Raji (cell line): ENCODE data around the gene HOXC10.

Experiments used
- POLR2A ChIP-seq: IDR thresholded peaks from 2 replicates; pipeline ENCODE4 v1.6.1; 2011; ENCODE audit warnings: low read depth, low read length, control low read depth; ENCODE audit not compliant: insufficient read depth

Gene HOXC10

DNA sequence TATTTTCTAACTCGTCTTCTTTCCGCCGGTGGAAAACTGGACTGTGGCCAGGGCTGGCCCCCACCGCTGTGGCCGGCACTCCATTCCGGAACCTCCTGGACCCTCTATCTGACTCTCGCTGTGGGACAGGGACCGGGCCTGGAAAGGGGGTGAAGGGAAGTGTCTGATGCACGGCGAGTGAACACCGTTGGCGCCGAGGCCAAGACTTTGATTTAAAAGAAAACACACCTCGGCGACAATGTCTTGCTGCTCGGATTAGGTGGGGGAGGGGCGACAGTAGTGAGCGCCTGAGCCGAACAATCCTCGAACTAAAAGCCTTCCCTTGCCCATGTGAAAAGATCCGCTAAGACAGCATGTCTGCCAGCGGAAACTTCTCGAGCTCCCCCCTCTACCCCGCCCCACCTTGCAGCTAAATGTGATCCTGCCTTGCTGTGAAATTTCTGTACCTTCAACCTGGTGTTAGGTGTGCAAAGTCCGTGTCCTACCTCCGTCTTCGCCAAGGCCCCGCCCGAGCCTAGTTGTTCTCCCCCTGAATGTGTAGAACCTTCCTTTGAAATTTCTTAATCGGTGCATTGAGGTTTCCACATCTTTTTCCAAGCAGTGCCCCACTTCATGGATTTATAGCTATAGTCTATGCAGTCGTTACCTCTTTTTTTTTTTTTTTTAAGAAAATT, 9.3 kb upstream of the HOXC10 start:
- no peak for TF ChIP-seq POLR2A

DNA sequence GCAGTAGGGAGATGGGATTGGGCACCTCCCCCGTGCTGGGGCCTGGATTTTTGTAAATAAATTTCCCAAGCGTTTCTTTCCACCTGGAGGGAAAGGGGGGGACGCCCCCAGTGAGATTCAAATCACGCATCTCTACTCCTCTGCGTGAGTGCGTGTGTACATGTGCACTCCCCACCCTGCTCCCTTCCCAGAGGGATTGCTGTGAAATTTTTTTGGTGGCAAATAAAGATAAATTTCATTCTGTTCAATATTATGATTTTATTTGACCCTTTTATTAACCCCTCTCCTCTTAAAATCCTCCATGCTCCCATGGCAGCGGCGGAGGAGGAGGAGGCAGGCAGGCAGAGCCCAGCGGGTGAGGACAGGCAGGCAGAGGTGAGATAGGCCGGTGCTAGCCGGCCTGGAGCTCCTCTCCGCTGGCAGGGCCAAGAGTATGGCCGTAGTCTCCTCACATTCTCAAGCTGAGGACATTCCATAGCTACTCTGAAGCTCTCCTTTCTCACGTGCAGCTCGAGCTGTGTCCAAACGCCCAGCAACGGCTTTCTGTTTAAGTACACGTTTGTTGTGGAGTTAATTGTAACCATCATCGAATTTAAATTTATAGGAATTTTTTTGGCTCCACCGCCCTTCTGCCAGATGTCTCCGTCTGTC, 8.6 kb upstream of the HOXC10 start:
- TF ChIP-seq POLR2A, result no peak

DNA sequence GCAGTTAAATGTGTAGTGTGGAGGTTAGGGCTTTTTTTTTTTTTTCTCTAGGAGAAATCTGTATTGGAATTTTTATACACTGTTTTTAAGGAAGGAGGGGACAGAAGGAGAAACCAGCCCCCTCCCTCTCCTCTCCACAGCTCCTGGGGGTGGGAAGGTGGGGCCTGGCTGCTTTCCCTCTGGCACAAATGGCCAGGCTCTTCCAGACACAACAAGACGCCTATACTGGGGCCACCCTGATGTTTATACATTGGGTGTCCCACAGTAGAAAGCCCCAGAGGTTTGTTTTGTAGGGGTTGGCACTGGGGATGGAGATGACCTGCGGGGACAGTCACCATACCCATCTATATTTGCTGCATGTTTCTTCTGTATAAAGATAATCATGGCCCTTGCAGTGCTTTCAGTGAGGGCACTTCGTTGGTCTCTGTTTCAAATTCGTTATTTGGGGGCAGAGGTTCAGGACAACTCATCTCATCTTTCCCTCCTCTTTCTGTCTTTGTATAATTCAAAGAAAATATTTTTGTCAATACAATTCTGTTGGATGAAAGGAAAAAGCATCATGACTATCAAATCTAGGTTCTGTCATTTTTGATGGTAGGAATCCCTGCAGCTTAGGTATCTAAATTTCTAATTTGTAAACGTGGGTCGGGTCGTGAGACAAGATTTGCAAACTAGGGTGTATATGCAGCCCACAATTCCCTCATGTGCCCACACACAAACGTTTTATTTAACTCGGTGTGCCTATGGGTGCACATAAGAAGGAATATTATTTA, 7.9 kb upstream of the HOXC10 start:
- TF ChIP-seq POLR2A, result no peak

DNA sequence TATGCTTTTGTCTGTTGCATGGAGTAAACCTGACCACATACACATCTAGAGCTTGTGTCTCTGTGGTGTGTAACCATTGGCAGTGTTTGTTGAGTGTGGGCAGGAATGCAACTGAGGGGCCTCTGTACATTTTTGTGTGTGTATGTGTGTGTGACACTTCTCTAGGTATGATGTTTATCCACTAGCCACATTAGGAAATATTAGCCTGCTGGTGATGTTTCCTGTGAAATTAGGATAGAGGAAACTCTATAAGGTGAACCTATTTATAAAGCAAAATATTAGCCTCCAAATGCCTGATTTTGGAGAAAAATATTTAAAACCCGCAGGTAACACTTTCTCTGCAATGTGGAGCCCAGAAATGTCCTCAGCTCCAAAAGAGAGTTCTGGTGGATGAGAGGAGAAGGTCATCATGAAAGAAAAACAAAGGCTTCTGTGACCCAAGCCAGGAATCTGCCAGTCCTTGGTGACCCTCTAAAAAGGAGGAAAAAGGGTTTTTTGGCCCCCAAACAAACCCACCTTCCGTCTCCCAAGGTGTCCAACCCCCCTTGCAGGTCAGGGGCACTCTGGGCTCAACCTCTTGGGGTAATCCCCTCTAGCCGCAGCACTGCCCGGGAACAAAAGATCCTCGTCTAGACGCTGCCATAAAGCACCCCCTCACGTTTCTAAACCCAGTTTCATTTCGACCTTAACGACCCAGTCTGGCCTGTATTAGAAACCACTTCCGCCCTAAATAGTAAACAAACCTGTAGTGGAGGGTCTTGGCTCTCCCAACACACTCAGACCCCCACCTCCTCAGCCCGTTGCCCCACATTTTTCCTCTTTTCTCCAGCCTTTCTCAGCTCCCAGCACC, 7.1 kb upstream of the HOXC10 start:
- TF ChIP-seq POLR2A, result no peak

DNA sequence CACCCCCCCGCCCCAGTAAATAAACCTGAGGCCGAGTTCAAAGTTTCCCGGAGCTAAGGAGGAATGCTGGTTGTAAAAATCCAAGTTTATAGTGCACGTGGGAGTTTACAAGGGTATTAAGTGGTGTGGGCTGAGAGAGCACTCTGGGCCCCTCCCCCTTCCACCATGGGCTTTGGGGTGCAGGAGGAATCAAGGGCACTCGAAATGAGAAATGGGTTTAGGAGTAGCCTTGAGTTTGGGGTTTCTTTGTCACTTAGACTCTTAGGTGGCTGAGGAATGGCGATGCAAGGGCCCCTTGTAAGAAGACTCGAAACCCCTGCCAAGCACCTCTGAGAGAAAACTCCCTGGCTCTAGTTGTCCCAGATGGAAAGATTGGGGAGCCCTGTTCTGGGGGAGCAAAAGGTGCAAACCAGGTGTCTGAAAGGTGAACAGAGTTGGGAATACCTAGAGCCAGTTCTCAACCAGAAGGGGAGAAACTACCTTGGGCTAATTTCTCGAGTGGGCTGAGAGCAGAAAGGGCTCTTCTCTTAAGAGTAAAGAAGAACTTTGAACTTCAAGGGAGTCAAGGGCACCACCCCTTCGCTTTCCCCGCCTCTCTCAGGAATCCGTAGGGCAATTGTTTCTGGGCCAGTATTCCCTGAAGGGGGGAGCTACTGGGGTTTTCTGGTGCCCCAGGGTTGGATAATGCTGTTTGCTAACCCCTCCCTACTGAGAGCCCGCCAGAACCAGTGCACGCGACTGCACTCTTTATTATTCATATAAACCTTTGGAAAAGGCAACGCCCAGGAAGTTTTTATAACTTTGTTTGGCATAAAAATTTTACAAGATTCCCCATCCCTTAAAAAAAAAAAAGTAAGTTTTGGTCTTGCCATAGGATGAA, 6.2 kb upstream of the HOXC10 start:
- TF ChIP-seq POLR2A, result no peak

DNA sequence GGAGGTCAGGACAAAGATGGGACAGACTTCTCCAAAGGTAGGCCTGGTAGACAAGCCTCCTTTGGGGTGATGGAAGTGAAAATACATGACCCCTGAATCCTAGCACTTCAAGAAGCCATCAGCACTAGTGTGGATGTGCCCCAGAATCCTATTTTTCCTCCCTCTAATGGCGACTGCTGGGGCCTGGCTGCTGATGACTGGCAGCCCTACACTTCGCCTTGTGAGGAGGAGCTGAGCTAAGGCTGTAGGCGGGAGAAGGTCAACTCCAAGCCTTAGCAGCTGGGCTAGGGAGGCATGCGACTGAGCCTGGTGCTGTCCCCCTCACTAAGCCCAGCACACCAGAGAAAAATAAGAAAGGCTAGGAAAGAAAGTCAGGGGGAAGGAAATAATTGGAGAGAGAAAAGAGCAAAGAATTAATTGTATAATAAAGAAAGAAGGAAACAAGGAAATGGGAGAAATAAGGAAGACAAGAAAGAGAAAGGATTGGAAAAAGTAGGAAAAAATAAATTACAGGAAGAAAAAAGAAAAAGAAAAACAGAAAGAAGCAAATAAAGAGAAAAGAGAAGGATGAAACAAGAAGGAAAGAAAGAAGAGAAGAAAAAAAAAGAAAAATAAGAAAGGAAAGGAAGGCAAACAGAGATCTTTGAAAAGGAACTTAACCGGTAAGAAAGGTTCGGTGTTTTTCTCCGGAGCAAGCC, 4.7 kb upstream of the HOXC10 start:
- TF ChIP-seq POLR2A, result no peak

DNA sequence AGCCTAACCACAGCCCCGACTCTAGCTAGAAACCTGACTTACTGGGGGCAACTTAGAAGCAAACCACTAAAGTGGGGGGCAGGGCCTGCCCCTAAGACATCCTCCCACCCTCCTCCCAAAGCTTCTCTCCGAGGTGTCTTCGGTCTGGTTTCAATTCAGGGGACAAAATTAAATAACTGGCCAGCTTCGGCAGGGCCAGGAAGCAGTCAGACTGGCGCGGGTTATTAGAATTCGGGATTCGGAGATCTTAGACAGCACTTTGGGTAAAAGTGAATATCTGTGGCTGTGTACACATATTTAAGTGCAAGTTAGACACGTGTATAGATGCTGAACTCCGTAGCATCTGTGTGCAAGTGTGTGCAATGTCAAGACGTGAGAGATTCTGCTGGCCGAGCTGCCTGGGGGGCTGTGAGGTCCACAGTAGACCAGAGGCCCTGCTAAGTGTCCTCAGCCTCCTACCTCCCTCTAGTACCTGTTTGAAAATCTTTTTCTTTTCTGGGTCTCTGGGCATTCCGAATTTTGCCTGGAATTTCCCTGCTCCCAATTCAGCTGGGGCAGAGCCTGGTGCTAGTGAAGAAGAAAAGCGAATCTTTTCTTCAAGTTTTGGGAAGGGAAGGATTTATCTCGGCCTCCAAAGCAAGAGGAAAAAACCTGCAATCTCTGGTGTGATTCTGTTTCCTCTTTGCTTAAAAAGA, 4.0 kb upstream of the HOXC10 start:
- TF ChIP-seq POLR2A, result no peak

DNA sequence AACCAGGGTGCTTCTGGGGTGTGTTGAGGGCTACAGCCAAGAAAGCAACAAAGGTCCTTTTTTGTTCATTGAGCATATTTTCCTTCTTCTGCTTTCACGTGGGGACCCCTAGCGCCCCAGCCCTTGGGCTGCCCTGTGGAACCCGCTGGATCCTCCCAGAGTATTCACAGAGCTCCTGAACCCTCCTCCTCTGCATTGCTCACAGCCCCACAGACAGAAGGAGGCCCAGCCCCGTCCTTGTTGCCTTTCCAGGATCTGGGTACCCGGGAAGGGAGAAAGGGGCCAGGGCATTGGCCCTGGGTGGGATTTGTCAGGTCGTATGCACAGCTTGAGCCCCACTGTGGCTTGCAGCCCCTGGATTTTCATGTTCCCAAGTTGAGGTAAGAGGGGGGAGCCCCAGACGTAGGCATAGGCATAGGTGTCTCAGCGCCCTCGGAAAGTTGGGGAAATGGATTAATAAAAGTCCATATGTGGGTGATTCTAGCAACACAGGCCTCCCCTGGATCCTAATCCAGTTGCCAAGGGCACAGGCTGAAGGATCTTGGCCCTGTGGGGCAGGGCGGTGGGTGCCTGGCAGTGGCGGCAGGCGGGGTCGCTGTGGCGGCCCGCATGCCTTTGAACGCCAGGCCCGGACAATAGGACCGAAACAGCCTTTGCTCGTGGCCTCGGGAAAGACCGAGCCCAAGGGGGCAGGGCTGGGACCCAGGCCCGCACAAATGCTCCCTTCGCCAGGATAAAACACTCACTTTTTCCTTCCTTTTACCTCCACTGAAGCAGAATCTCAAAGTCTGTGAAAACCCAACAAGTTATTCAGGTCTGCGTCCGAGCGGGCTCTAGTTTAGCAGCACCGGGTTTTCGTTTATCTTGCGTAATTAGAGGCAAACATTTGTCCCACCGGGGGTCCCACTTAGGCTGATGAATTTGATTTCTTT, 3.0 kb upstream of the HOXC10 start:
- no peak for TF ChIP-seq POLR2A

DNA sequence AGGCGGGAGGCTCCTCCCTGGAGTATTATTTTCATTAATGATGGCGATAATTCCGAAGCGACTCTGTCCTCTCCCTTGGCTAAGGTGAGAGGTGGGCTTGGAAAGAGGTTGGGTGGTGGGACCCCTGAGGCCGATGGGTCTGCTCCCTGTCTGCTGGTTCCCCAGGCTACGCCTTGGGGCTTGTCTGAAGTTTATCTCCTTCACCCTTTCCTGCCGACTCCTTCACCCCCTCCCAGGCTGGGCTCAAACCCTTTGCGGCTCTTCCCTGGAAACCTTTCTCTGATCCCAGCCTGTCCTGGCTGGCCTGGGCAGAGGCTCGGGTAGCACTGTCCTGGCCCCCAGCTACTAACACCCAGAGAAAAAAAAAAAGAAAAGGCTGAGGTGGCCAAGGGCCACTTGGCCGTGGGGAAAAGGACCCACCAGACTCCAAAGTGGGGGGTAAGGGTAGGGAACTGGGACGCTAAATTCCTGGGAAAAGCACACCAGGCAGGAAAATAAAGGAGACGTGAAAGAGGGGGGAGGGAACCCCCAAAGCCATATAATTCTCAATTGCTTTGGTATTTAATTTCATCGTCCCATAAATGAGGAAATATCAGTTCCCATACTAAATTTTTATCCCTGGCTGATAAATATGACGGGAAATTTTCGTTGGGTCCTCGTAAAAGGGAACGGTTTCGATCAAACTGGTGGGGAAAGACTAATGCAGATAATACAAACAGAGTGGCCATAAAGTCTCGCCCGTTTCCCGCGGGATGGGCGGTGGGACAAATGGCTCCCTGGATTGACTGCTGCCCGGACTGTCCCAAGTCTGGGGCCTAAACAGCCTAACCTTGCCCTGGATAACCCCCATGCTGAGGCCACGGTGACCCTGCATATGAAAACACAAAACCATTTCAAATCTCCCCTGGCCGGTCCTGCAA, 2.0 kb upstream of the HOXC10 start:
- no peak for TF ChIP-seq POLR2A

DNA sequence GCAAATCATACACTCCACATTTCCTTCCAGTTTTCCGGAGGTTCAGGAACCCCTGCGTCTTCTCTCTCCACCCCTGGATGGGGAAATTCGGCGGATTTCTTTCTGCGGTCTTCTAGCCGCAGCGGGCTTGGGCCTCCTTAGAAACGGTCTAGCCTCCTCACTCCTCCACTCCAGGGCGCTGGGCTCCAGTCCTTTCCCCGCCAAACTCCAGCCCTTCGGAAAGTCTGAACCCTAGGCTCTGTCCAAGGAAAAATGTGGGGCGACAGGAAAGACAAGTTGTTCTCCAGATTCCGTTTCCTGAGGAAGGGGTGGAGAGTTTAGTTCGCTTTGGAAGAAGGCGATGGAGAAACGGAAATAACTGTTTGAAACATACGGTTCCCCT, 1.4 kb upstream of the HOXC10 start:
- TF ChIP-seq POLR2A, result no peak

DNA sequence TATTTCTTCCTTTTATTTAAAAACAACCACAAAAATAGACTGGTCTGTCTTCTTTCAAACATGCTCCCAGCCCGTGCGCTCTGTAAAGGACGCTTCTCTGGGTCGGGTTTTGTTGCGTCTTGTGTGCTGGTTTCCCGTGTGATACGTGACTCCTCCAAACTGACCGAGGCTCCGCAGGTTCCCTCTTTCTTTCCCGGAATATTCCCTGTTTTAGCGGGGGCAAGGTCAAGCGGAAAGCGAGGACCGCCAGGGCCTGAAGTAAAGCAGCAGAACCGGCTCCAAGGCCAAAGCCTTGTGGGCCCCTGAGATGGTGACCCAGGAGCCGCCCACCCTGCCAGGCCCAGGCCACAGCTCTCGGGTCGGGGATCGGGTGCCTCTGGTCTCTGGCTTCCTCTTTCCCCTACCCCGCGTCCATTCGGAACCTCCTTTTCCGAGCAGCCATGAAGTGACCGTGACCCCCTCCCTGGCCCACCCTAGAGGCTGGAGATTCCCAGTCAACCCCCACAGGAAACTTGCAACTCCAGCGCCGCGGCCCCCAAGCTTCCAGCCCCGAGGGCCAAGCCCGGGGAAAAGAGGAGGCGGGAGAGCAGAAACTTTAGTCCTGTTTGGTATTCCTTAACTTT, 885 bp upstream of the HOXC10 start:
- TF ChIP-seq POLR2A, result no peak
